Breast epithelium (tissue), 4 donors: ENCODE measurements around the gene PXDN. TPM values are rescaled to one million over a fixed set of nuclear protein-coding genes. Genes with fewer than 3 reads are reported as not detected.

ENCODE experiments used
- DNase-seq, 2 donors: peaks; one replicate each; pipeline ENCODE4 v3.0.0-alpha.2; 2019; ENCODE audit warnings: low spot score in 2 of 2
- H3K27ac ChIP-seq, 2 donors: fragments of 200-600 bp; sonication (generic) in 1 of 2; one replicate each; pipeline ENCODE4 v1.5.1; 2016 to 2019; ENCODE audit warnings: mild to moderate bottlenecking in 1 of 2
- H3K27me3 ChIP-seq, 2 donors: fragments of 200-600 bp; sonication (generic) in 1 of 2; one replicate each; pipeline versions ENCODE4 v1.5.1 to v1.6.0; 2017 to 2019; ENCODE audit warnings: control low read depth in 1 of 2, mild to moderate bottlenecking in 1 of 2
- H3K36me3 ChIP-seq: fragments of 200-600 bp; one replicate; pipeline ENCODE4 v1.5.1; 2019
- H3K4me1 ChIP-seq, 2 donors: fragments of 200-600 bp; sonication (generic); one replicate each; pipeline ENCODE4 v1.5.1; 2016 to 2019; ENCODE audit warnings: control low read depth in 1 of 2
- H3K4me3 ChIP-seq, 3 donors: fragments of 200-600 bp; sonication (generic); 1 replicate in 2 of 3; 2 replicates in 1 of 3; pipeline ENCODE4 v1.5.1; 2016 to 2019; ENCODE audit warnings: mild to moderate bottlenecking in 3 of 3, moderate library complexity in 2 of 3
- H3K9me3 ChIP-seq, 2 donors: fragments of 200-600 bp; sonication (generic) in 1 of 2; one replicate each; pipeline ENCODE4 v1.5.1; 2016 to 2019; ENCODE audit warnings: control low read depth in 1 of 2
- CTCF ChIP-seq, 3 donors: fragments of 450-650 bp; IDR thresholded peaks; one replicate each; pipeline ENCODE4 v1.5.1; 2016 to 2017; ENCODE audit warnings: antibody characterized with exemption in 3 of 3, mild to moderate bottlenecking in 3 of 3, moderate library complexity in 3 of 3
- POLR2A ChIP-seq: fragments of 450-650 bp; IDR thresholded peaks from one replicate; pipeline ENCODE4 v1.6.1; 2016; ENCODE audit warnings: antibody characterized with exemption, mild to moderate bottlenecking, moderate library complexity
- POLR2AphosphoS5 ChIP-seq, 3 donors: sonication (generic); formaldehyde crosslinking; IDR thresholded peaks; one replicate each; pipeline ENCODE4 v1.6.1; 2017; ENCODE audit warnings: antibody characterized with exemption in 3 of 3
- intact Hi-C: fragments of 100-400 bp; cut with DNase I; formaldehyde crosslinking; loops from one replicate; pipeline ENCODE4 v1.15.1; 2023; ENCODE audit warnings: low total_unique reads
- total RNA-seq, 3 donors: library from RNA; depleted of rRNA; stranded (reverse); fragments of >200 nt; gene quantifications; one replicate each; pipeline ENCODE4 v1.1.0, GENCODE V29; 2016

PXDN gene
- total RNA-seq, 3 donors from 2014 or later: 42.4 to 108 (median 64.2) TPM

GRCh38 chr2:1791006-1791605 is 46.8 kb upstream of the PXDN start:
- H3K36me3 ChIP-seq: no peaks in the 10 kb centered on the region
- no peaks in the 10 kb centered on the region for H3K4me1 ChIP-seq
- intact Hi-C loops: no loop called here
- TF ChIP-seq CTCF (IDR thresholded peaks at IDR 0.05): no peak
- TF ChIP-seq POLR2A: no peak
- TF ChIP-seq POLR2AphosphoS5 (IDR thresholded peaks at IDR 0.05): no peak
- H3K4me3 ChIP-seq: no peak overlapping the region
- DNase-seq: no peak
- no peaks in the 10 kb centered on the region for H3K9me3 ChIP-seq
- H3K27ac ChIP-seq: no peak overlapping the region
- H3K27me3 ChIP-seq: peaks cover 0 to 7% of the 10 kb centered on the region in 2 donors

GRCh38 chr2:1790473-1790872 is 46.2 kb upstream of the PXDN start:
- no peak for TF ChIP-seq POLR2A
- no peak for TF ChIP-seq POLR2AphosphoS5 (IDR thresholded peaks at IDR 0.05)
- TF ChIP-seq CTCF (IDR thresholded peaks at IDR 0.05): no peak
- H3K36me3 ChIP-seq: no peaks in the 10 kb centered on the region
- H3K9me3 ChIP-seq: no peaks in the 10 kb centered on the region
- peaks cover 0 to 7% of the 10 kb centered on the region in 2 donors for H3K27me3 ChIP-seq
- no peaks in the 10 kb centered on the region for H3K4me1 ChIP-seq
- H3K27ac ChIP-seq: no peak overlapping the region
- DNase-seq: no peak
- H3K4me3 ChIP-seq: no peak overlapping the region
- intact Hi-C loops: no loop called here

GRCh38 chr2:1789610-1790009 is 45.3 kb upstream of the PXDN start:
- no peaks in the 10 kb centered on the region for H3K4me1 ChIP-seq
- TF ChIP-seq POLR2A: no peak
- no peak for TF ChIP-seq CTCF (IDR thresholded peaks at IDR 0.05)
- no peak for TF ChIP-seq POLR2AphosphoS5 (IDR thresholded peaks at IDR 0.05)
- H3K36me3 ChIP-seq: no peaks in the 10 kb centered on the region
- peaks cover 0 to 7% of the 10 kb centered on the region in 2 donors for H3K27me3 ChIP-seq
- no peak for DNase-seq
- H3K9me3 ChIP-seq: no peaks in the 10 kb centered on the region
- H3K4me3 ChIP-seq: no peak overlapping the region
- no peak overlapping the region for H3K27ac ChIP-seq
- intact Hi-C loops: no loop called here

- H3K4me3 ChIP-seq: no peak overlapping the region
- H3K4me1 ChIP-seq: no peaks in the 10 kb centered on the region
- DNase-seq: no peak
- H3K9me3 ChIP-seq: no peaks in the 10 kb centered on the region
- no peak overlapping the region for H3K27ac ChIP-seq
- TF ChIP-seq POLR2A (no peak), POLR2AphosphoS5 (IDR thresholded peaks at IDR 0.05) (no peak), CTCF (IDR thresholded peaks at IDR 0.05) (no peak)
- peaks cover 0 to 7% of the 10 kb centered on the region in 2 donors for H3K27me3 ChIP-seq
- intact Hi-C loops: no loop called here
- no peaks in the 10 kb centered on the region for H3K36me3 ChIP-seq
Measured at GRCh38 chr2:1788478-1788959, 44.2 kb upstream of the PXDN start.

GRCh38 chr2:1787755-1788477 is 43.6 kb upstream of the PXDN start:
- no peak for DNase-seq

More at GRCh38 chr2:1787755-1788477, 43.6 kb upstream of the PXDN start:
- peaks cover 0 to 7% of the 10 kb centered on the region in 2 donors for H3K27me3 ChIP-seq
- no peak overlapping the region for H3K27ac ChIP-seq
- no peaks in the 10 kb centered on the region for H3K36me3 ChIP-seq
- no peaks in the 10 kb centered on the region for H3K4me1 ChIP-seq
- H3K4me3 ChIP-seq: no peak overlapping the region
- intact Hi-C loops: no loop called here
- TF ChIP-seq POLR2A: no peak
- no peak for TF ChIP-seq POLR2AphosphoS5 (IDR thresholded peaks at IDR 0.05)
- no peak for TF ChIP-seq CTCF (IDR thresholded peaks at IDR 0.05)
- H3K9me3 ChIP-seq: no peaks in the 10 kb centered on the region
